GM12878 (cell line): ENCODE data around the gene LRP4. TPM values are rescaled to one million over a fixed set of nuclear protein-coding genes. Genes with fewer than 3 reads are reported as not detected.
A peak's percentile ranks its signal among the peaks of the same experiment; 100 is the strongest.

Source experiments
- ATAC-seq: fragments of 200-7000 bp; cut with Tn5 transposase; 3 replicates; pipeline ENCODE4 v1.9.1; 2020; ENCODE audit warnings: mild to moderate bottlenecking, moderate library complexity
- BruUV-seq: library from RNA; stranded (reverse); fragments of 400-500 nt; replicated peaks from 2 replicates; lab custom pipeline; 2021; lab: Mats Ljungman, UMichigan
- CTCF ChIA-PET: fragments of 300-600 bp; sonication (Branson Sonifier 250); formaldehyde crosslinking; extraction: SDS; loops from one replicate; lab custom pipeline; 2021; ENCODE audit warnings: inconsistent platforms; lab: Yijun Ruan, JAX
- POLR2A ChIA-PET: fragments of 350-600 bp; formaldehyde crosslinking; extraction: SDS; loops from one replicate; lab custom pipeline; 2021; ENCODE audit warnings: inconsistent platforms; lab: Charles Lee
- RAD21 ChIA-PET: fragments of 300-600 bp; sonication (Branson Sonifier 250); formaldehyde crosslinking; loops from one replicate; lab custom pipeline; 2023; ENCODE audit warnings: antibody characterized with exemption; ENCODE audit not compliant: unreplicated experiment; lab: Charles Lee
- SMC1A ChIA-PET: fragments of 300-600 bp; sonication (Branson Sonifier 250); formaldehyde crosslinking; loops from one replicate; lab custom pipeline; 2023; ENCODE audit not compliant: unreplicated experiment, uncharacterized antibody; lab: Charles Lee
- DNase-seq: peaks from one replicate; pipeline ENCODE4 v3.0.0-alpha.2; 2011; ENCODE audit warnings: low read depth, low spot score
- FAIRE-seq: peaks from 3 replicates; lab custom pipeline; 2011; peaks lifted over from hg19 to GRCh38; lab: Jason Lieb, UNC
- H2AFZ ChIP-seq: 2 replicates; pipeline ENCODE4 v1.6.0; 2011; ENCODE audit warnings: low read depth, low read length, control low read depth; ENCODE audit not compliant: control insufficient read depth
- H3K27ac ChIP-seq: 2 replicates; pipeline ENCODE4 v1.5.1; 2011; ENCODE audit warnings: control low read depth; ENCODE audit not compliant: control insufficient read depth, insufficient read depth
- H3K27me3 ChIP-seq, 2 experiments: replicated peaks in 1 of 2; 2 replicates each; pipeline versions ENCODE4 v1.6.0 to v1.6.1; 2011; ENCODE audit warnings: low read length in 1 of 2; ENCODE audit not compliant: control insufficient read depth in 2 of 2, insufficient read depth in 2 of 2
- H3K36me3 ChIP-seq, 2 experiments: 2 replicates each; pipeline ENCODE4 v1.5.1; 2011; ENCODE audit warnings: low read length in 1 of 2; ENCODE audit not compliant: control insufficient read depth in 2 of 2, insufficient read depth in 2 of 2
- H3K4me1 ChIP-seq: 2 replicates; pipeline ENCODE4 v1.6.1; 2011; ENCODE audit warnings: mild to moderate bottlenecking, low read length, moderate library complexity, mixed read lengths; ENCODE audit not compliant: control insufficient read depth, insufficient read depth
- H3K4me2 ChIP-seq: 2 replicates; pipeline ENCODE4 v1.6.0; 2011; ENCODE audit warnings: control low read depth; ENCODE audit not compliant: control insufficient read depth, insufficient read depth
- H3K4me3 ChIP-seq: fragments of 200-600 bp; sonication (generic); 2 replicates; pipeline ENCODE4 v1.5.1; 2016
- H3K79me2 ChIP-seq: 2 replicates; pipeline ENCODE4 v1.6.0; 2011; ENCODE audit warnings: low read length; ENCODE audit not compliant: control insufficient read depth, insufficient read depth
- H3K9ac ChIP-seq: 2 replicates; pipeline ENCODE4 v1.8.0; 2011; ENCODE audit warnings: low read length, control low read depth, mixed read lengths; ENCODE audit not compliant: control insufficient read depth, insufficient read depth
- H3K9me3 ChIP-seq: replicated peaks from 3 replicates; pipeline ENCODE4 v1.5.1; 2011; ENCODE audit warnings: mild to moderate bottlenecking, low read length; ENCODE audit not compliant: control insufficient read depth, insufficient read depth
- H4K20me1 ChIP-seq: 2 replicates; pipeline ENCODE4 v1.6.0; 2011; ENCODE audit not compliant: control insufficient read depth, insufficient read depth
- ATF2 ChIP-seq: IDR thresholded peaks from 2 replicates; pipeline ENCODE4 v1.6.1; 2012; ENCODE audit warnings: low read length, inconsistent platforms
- BCL3 ChIP-seq: IDR thresholded peaks from 2 replicates; pipeline ENCODE4 v1.6.1; 2011; ENCODE audit warnings: borderline replicate concordance, low read depth, mild to moderate bottlenecking, moderate library complexity, low read length; ENCODE audit not compliant: insufficient read depth, poor library complexity, severe bottlenecking
- BCLAF1 ChIP-seq: fragments of 450-650 bp; IDR thresholded peaks from 2 replicates; pipeline ENCODE4 v1.6.1; 2017; ENCODE audit warnings: antibody characterized with exemption, mild to moderate bottlenecking, moderate library complexity
- HDAC2 ChIP-seq: fragments of 200-600 bp; sonication (generic); IDR thresholded peaks from 2 replicates; pipeline ENCODE4 v1.6.1; 2017
- MAX ChIP-seq: IDR thresholded peaks from 2 replicates; pipeline ENCODE4 v1.6.1; 2012; ENCODE audit warnings: low read depth, low read length, improper control_type of control experiment
- NFYB ChIP-seq: IDR thresholded peaks from 2 replicates; pipeline ENCODE4 v1.6.1; 2011; ENCODE audit warnings: low read depth, mild to moderate bottlenecking, low read length, improper control_type of control experiment, moderate library complexity; ENCODE audit not compliant: insufficient read depth
- POU2F2 ChIP-seq: IDR thresholded peaks from 3 replicates; pipeline ENCODE4 v1.6.1; 2011; ENCODE audit warnings: low read depth, mild to moderate bottlenecking, low read length, borderline replicate concordance
- SIN3A ChIP-seq: IDR thresholded peaks from 2 replicates; pipeline ENCODE4 v1.6.1; 2012; ENCODE audit warnings: low read depth, low read length, improper control_type of control experiment
- SPI1 ChIP-seq: IDR thresholded peaks from 2 replicates; pipeline ENCODE4 v1.6.1; 2011; ENCODE audit warnings: low read depth, mild to moderate bottlenecking, low read length, moderate library complexity, borderline replicate concordance; ENCODE audit not compliant: insufficient read depth
- SRF ChIP-seq, 2 experiments: IDR thresholded peaks; 2 replicates each; pipeline ENCODE4 v1.6.1; 2011; ENCODE audit warnings: low read depth in 2 of 2, low read length in 2 of 2, mild to moderate bottlenecking in 1 of 2, moderate library complexity in 1 of 2
- STAT3 ChIP-seq: IDR thresholded peaks from 2 replicates; pipeline ENCODE4 v1.6.1; 2011; ENCODE audit warnings: low read depth, low read length, improper control_type of control experiment
- YBX1 ChIP-seq: fragments of 450-650 bp; IDR thresholded peaks from 2 replicates; pipeline ENCODE4 v1.6.1; 2016; ENCODE audit warnings: antibody characterized with exemption
- YY1 ChIP-seq: IDR thresholded peaks from 2 replicates; pipeline ENCODE4 v1.6.1; 2011; ENCODE audit warnings: low read depth, mild to moderate bottlenecking, low read length
- ZNF217 ChIP-seq: fragments of 450-650 bp; IDR thresholded peaks from 2 replicates; pipeline ENCODE4 v1.6.1; 2017; ENCODE audit warnings: antibody characterized with exemption, mild to moderate bottlenecking
- ZNF24 ChIP-seq: fragments of 450-650 bp; IDR thresholded peaks from 2 replicates; pipeline ENCODE4 v1.6.1; 2017; ENCODE audit warnings: antibody characterized with exemption, mild to moderate bottlenecking
- WGBS: methylation state at CpG from one replicate; pipeline ENCODE4 v1.1.6; 2016; ENCODE audit warnings: low lambda C conversion rate; ENCODE audit not compliant: insufficient replicate concordance, insufficient coverage; ENCODE audit errors: missing lambda C conversion rate; 5-methylcytosine and 5-hydroxymethylcytosine counted together
- in situ Hi-C: fragments of 300-500 bp; cut with MboI; formaldehyde crosslinking; loops from 9 replicates; pipeline ENCODE4 v1.14.3; 2018; ENCODE audit warnings: mixed read lengths
- intact Hi-C: fragments of 100-400 bp; cut with micrococcal nuclease; formaldehyde crosslinking; loops from one replicate; pipeline ENCODE4 v1.14.2; 2022; ENCODE audit not compliant: unreplicated experiment
- polyA plus RNA-seq, 11 experiments: library from polyadenylated mRNA; depleted of rRNA in 4 of 11; unstranded in 6 of 11; stranded (reverse) in 5 of 11; fragments of >200 nt; fragmentation: Nextera tagmentation in 4 of 11; fragmentation: Illumina TruSeq in 1 of 11; extraction: Ambion mirVana in 4 of 11; extraction: Trizol in 1 of 11; gene quantifications; 1 replicate in 1 of 11; 2 replicates in 10 of 11; pipeline versions ENCODE4 v1.2.1 to v1.2.3, GENCODE V29; 2011 to 2016; ENCODE audit warnings: inconsistent platforms in 2 of 11, missing spikeins in 2 of 11, low read depth in 1 of 11
- total RNA-seq, 4 experiments: library from RNA; depleted of rRNA in 3 of 4; stranded (reverse); fragments of >200 nt in 3 of 4; fragmentation: Illumina TruSeq in 1 of 4; extraction: Trizol in 1 of 4; gene quantifications; 2 replicates each; pipeline versions ENCODE4 v1.2.1 to v1.2.3, GENCODE V29; 2013 to 2021

LRP4 gene
- total and polyA plus RNA-seq, 10 of the 15 experiments (the other 5 are each of a cell fraction or from before 2014, with no cell fraction given) = under 0.01 to 0.06 (median 0.03) TPM; not detected in 6

- H4K20me1 ChIP-seq = no peaks in the 10 kb centered on the region
- CTCF ChIA-PET = interaction anchor here (0.8 to 4.9 kb wide), 4 partner anchors 10 to 273 kb away, joined by 3 to 63 read pairs (median 4); no protein-coding TSS in a partner anchor
- no peaks in the 10 kb centered on the region for H3K79me2 ChIP-seq
- H3K4me2 ChIP-seq = no peak overlapping the region
- intact Hi-C loops (loop anchor here (1.0 to 10.0 kb wide), 4 partner anchors 30 to 565 kb away; no protein-coding TSS in a partner anchor), in situ Hi-C loops (loop anchor here (5.0 kb wide), 1 partner anchor 272 kb away; no protein-coding TSS in a partner anchor)
- no peaks in the 10 kb centered on the region for H3K36me3 ChIP-seq
- no peak overlapping the region for H3K9ac ChIP-seq
- no peak overlapping the region for H3K27ac ChIP-seq
- no peaks in the 10 kb centered on the region for H3K4me1 ChIP-seq
- H3K9me3 ChIP-seq = no peaks in the 10 kb centered on the region
- H3K4me3 ChIP-seq = no peak overlapping the region
- peak; percentile 96 for FAIRE-seq
- no TSS peak for BruUV-seq
- SMC1A ChIA-PET = interaction anchor here (5.8 kb wide), 1 partner anchor 264 kb away, joined by 44 read pairs; no protein-coding TSS in a partner anchor
- peak; percentile 95 for ATAC-seq
- no peak overlapping the region; the same call in 1 of the 2 replicates for H2AFZ ChIP-seq
- RAD21 ChIA-PET = interaction anchor here (1.0 to 4.3 kb wide), 3 partner anchors 30 to 267 kb away, joined by 3 to 29 read pairs (median 5); no protein-coding TSS in a partner anchor
- 46% methylated on average over 22 of the region's 23 CpGs for WGBS
- POLR2A ChIA-PET = no interaction called here
- H3K27me3 ChIP-seq = no peaks in the 10 kb centered on the region; a peak in 1 of 4 replicates
- DNase-seq = peak; percentile 32
- TF ChIP-seq ATF2 = no peak
- TF ChIP-seq SPI1 = no peak
- TF ChIP-seq SRF (IDR thresholded peaks at IDR 0.05; ENCODE audit: low read depth in 2 of 2, low read length in 2 of 2) = no peak
- no peak for TF ChIP-seq ZNF217
- no peak for TF ChIP-seq BCLAF1
- TF ChIP-seq BCL3 = no peak
- no peak for TF ChIP-seq YBX1
- TF ChIP-seq NFYB = no peak
- no peak for TF ChIP-seq STAT3
- TF ChIP-seq HDAC2 = no peak
- TF ChIP-seq POU2F2 = no peak
- TF ChIP-seq ZNF24 = no peak
- peak; percentile 83; the same call in 1 of the 2 replicates for TF ChIP-seq YY1
- TF ChIP-seq MAX = no peak
- no peak for TF ChIP-seq SIN3A
Measured at GRCh38 chr11:46889689-46890475, 28.5 kb downstream of the LRP4 start.
